ENCODE measurements around the gene NFAM1.

The NFAM1 gene

GRCh38 chr22:42380769-42381551 is 51.2 kb downstream of the NFAM1 start:
- no peak for FAIRE-seq

- no peak for FAIRE-seq
Observed at GRCh38 chr22:42379966-42380537, 52.2 kb downstream of the NFAM1 start.

- no peak for FAIRE-seq
Observed at GRCh38 chr22:42376711-42377554, 55.3 kb downstream of the NFAM1 start.

- no peak for FAIRE-seq
Observed at GRCh38 chr22:42375982-42376381, 56.2 kb downstream of the NFAM1 start.

GRCh38 chr22:42372976-42373375 is 59.2 kb downstream of the NFAM1 start:
- FAIRE-seq: no peak

- no peak for FAIRE-seq
Observed at GRCh38 chr22:42371501-42371900, 60.7 kb downstream of the NFAM1 start.

- FAIRE-seq: no peak
Observed at GRCh38 chr22:42371099-42371498, 61.1 kb downstream of the NFAM1 start.

GRCh38 chr22:42369250-42370041 is 62.8 kb downstream of the NFAM1 start:
- peak; percentile 94 for FAIRE-seq

- FAIRE-seq: no peak
Observed at GRCh38 chr22:42368379-42369249, 63.6 kb downstream of the NFAM1 start.

GRCh38 chr22:42367980-42368378 is 64.2 kb downstream of the NFAM1 start:
- FAIRE-seq: no peak

- no peak for FAIRE-seq
Observed at GRCh38 chr22:42366806-42367581, 65.2 kb downstream of the NFAM1 start.

GRCh38 chr22:42365942-42366695 is 66.1 kb downstream of the NFAM1 start:
- FAIRE-seq: no peak

- no peak for FAIRE-seq
Observed at GRCh38 chr22:42365111-42365865, 66.9 kb downstream of the NFAM1 start.

GRCh38 chr22:42364604-42365110 is 67.5 kb downstream of the NFAM1 start:
- FAIRE-seq: no peak

- FAIRE-seq: no peak
Observed at GRCh38 chr22:42363892-42364291, 68.3 kb downstream of the NFAM1 start.

GRCh38 chr22:42361523-42361922 is 70.7 kb downstream of the NFAM1 start:
- FAIRE-seq: no peak

GRCh38 chr22:42360348-42360747 is 71.9 kb downstream of the NFAM1 start:
- FAIRE-seq: no peak

GRCh38 chr22:42358643-42359558 is 73.3 kb downstream of the NFAM1 start:
- no peak for FAIRE-seq
